HCT116 (cell line): ENCODE measurements around the gene AUP1.

Source experiments
- CTCF ChIP-seq, 3 experiments: fragments of 200-600 bp in 1 of 3; sonication (generic) in 1 of 3; IDR thresholded peaks in 2 of 3; conservative IDR thresholded peaks in 1 of 3; 2 replicates each; pipeline ENCODE4 v1.5.1; 2012 to 2017; ENCODE audit warnings: low read depth in 2 of 3, low read length in 2 of 3, antibody characterized with exemption in 1 of 3, borderline replicate concordance in 1 of 3, control low read depth in 1 of 3, mild to moderate bottlenecking in 1 of 3, mixed read lengths in 1 of 3, mixed run types in 1 of 3, moderate library complexity in 1 of 3; ENCODE audit not compliant: insufficient read depth in 1 of 3
- EZH2phosphoT487 ChIP-seq: fragments of 200-600 bp; IDR thresholded peaks from 2 replicates; pipeline ENCODE4 v1.6.1; 2018; ENCODE audit warnings: antibody characterized with exemption, borderline replicate concordance
- MAX ChIP-seq: IDR thresholded peaks from 2 replicates; pipeline ENCODE4 v1.6.1; 2012
- POLR2AphosphoS5 ChIP-seq: IDR thresholded peaks from 2 replicates; pipeline ENCODE4 v1.6.1; 2011; ENCODE audit warnings: mild to moderate bottlenecking, low read depth, low read length, moderate library complexity

- TF ChIP-seq CTCF (IDR thresholded peaks at IDR 0.05 in 2 of 3, conservative IDR thresholded peaks at IDR 0.05 in 1 of 3; ENCODE audit: borderline replicate concordance in 1 of 3, insufficient read depth in 1 of 3, low read depth in 2 of 3, low read length in 2 of 3) (no peak), MAX (no peak), POLR2AphosphoS5 (no peak), EZH2phosphoT487 (no peak)
Observed at GRCh38 chr2:74569686-74570085, 40.2 kb upstream of the AUP1 start.
